ENCODE results near the gene ARSI. TPM values are rescaled to one million over a fixed set of nuclear protein-coding genes. Genes with fewer than 3 reads are reported as not detected.

The ARSI gene
- total and polyA plus RNA-seq, 9 donors: 6.3 to 11.7 (median 9.4) TPM

DNA sequence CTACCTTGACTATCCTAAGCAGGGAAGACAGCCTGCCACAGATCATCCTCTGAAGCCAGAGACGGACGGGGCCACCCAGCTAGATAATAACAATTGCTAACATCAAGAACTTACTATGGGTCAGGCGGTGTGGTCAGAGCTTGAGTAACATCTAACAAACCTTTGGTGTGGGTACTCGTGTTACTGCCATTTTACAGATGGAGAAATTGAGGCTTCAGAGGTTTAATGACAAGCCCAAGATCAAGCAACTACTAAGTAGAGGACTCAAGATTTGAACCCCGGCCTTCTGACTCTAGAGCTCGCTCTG, 16.7 kb upstream of the ARSI start:
- DNase-seq: no peak
- peaks cover 16% of the 10 kb centered on the region for H3K4me1 ChIP-seq (ENCODE audit: control insufficient read depth, insufficient read depth, low read length)
- H3K4me3 ChIP-seq (ENCODE audit: low read length): no peak overlapping the region
- H3K27ac ChIP-seq (ENCODE audit: low read length): no peak overlapping the region
- H3K27me3 ChIP-seq (ENCODE audit: control insufficient read depth, insufficient read depth, low read length): no peaks in the 10 kb centered on the region
- no peaks in the 10 kb centered on the region for H3K9me3 ChIP-seq (replicated peaks; ENCODE audit: control insufficient read depth, low read depth, low read length)
- no CpG with 5 or more reads among the region's 6 CpGs for WGBS (ENCODE audit: insufficient coverage)
- H3K36me3 ChIP-seq (ENCODE audit: control insufficient read depth, insufficient read depth, low read length): no peaks in the 10 kb centered on the region

DNA sequence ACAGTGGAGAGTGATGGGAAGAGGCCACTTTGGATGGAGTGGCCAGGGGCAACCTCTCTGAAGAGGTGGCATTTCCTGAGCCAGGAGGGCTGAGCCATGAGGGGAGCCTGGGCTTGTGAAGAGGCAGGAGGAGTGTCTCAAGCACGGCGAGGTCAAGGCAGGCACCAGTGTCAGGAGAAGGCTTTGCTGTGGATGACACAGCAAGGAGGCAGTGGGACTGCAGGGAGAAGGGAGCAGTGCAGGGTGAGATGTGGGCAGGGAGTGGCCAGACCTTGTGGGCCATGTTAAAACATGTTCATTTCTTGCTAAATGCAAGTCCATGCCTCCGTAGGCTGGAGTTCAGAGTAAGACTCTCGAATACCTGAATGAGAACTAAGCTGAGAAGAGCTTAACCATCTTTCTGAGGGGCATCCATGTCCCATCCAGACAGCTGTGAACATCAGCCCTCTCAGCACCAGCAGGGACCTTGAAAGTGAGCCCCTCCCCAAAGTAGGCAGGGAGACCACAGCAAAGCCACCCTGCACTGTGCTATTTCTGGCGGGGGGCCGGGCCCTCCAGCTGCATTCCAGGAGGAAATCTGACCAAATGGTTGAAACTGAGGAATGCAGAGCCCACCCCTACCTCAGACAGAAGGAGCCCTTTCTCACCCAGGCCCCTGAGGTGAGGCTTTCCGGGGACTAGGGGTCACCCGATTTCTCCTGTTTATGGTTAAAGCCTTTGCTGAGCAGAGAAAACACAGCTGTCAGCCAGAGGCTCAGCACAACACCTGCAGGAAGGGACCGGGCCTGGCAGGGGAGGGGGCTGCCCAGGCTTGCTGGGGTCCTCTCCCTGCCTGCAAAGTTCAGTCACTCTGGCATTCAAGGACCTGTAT, 16.1 kb upstream of the ARSI start:
- no peak overlapping the region for H3K4me3 ChIP-seq (ENCODE audit: low read length)
- DNase-seq: no peak
- H3K36me3 ChIP-seq (ENCODE audit: control insufficient read depth, insufficient read depth, low read length): no peaks in the 10 kb centered on the region
- WGBS (ENCODE audit: insufficient coverage): 52% methylated on average over 6 of the region's 9 CpGs
- H3K9me3 ChIP-seq (replicated peaks; ENCODE audit: control insufficient read depth, low read depth, low read length): no peaks in the 10 kb centered on the region
- peaks cover 20% of the 10 kb centered on the region for H3K4me1 ChIP-seq (ENCODE audit: control insufficient read depth, insufficient read depth, low read length)
- H3K27ac ChIP-seq (ENCODE audit: low read length): no peak overlapping the region
- H3K27me3 ChIP-seq (ENCODE audit: control insufficient read depth, insufficient read depth, low read length): no peaks in the 10 kb centered on the region

DNA sequence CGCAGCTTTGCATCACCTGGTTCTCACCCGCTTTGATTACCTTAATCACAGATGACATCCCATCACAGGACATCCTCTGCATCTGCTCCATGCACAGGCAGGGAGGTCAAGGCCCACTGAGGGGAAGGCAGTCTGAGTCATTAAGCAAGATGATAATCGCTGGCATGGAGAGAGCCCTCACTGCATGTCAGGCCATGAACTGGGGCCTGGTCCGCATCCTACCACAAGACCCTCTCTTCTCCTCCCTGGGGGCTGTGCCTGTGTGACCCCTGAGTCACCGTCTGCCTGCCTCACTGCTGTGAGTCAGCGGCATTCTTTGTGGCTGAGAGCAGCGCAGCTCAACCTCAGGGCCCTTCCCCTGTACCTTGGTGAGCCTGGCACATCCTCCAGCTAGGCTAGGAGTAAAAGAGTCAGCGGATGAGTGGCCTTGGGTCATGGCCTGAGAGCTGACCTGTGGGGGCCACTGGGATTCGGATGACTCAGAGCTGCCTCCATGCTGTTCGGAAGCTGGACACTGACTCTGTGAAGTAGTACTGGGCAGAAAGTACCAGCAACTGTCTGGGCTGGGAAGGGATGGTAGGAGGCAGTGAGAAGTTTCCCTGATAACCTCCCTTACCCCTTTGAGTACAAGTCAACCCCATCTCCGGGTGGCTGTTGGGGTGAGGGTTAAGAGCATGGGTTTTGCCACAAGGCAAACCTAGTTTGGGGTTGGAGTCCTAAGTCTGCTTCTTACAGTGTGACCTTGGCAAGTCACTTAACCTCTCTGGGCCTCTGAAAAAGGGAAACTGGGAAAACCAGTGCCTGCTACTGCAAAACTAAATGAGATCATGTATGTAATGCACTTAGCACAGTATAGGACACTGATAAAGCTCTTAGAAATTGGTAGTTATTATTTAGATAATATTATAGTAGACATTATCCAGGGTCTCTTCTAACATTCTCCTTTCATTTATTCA, 14.6 kb upstream of the ARSI start:
- Histone ChIP-seq H3K36me3 (ENCODE audit: control insufficient read depth, insufficient read depth, low read length) (no peaks in the 10 kb centered on the region), H3K4me1 (ENCODE audit: control insufficient read depth, insufficient read depth, low read length) (peaks cover 22% of the 10 kb centered on the region), H3K27ac (ENCODE audit: low read length) (no peak overlapping the region), H3K9me3 (replicated peaks; ENCODE audit: control insufficient read depth, low read depth, low read length) (no peaks in the 10 kb centered on the region), H3K27me3 (ENCODE audit: control insufficient read depth, insufficient read depth, low read length) (no peaks in the 10 kb centered on the region), H3K4me3 (ENCODE audit: low read length) (no peak overlapping the region)
- 80% methylated on average over 6 of the region's 11 CpGs for WGBS (ENCODE audit: insufficient coverage)
- no peak for DNase-seq

DNA sequence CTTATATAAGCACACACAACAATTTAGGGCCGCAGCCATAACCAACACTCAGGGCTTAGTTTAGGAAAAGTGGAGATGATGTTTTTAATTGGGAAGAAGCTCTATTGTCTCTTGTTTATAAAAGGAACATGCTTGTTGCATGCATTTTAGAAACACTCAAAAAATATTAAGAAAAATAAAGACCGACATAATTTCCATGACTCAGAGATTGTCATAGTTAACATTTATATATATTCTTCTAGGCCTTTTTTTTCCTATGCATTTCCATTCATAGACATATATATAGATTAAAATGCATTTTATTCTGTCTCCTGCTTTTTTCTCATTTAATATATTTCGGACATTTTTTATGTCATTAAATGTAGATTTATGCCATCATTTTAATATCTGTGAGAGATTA, 13.6 kb upstream of the ARSI start:
- H3K27me3 ChIP-seq (ENCODE audit: control insufficient read depth, insufficient read depth, low read length): no peaks in the 10 kb centered on the region
- no peaks in the 10 kb centered on the region for H3K36me3 ChIP-seq (ENCODE audit: control insufficient read depth, insufficient read depth, low read length)
- no peak overlapping the region for H3K27ac ChIP-seq (ENCODE audit: low read length)
- no peak overlapping the region for H3K4me3 ChIP-seq (ENCODE audit: low read length)
- no CpG with 5 or more reads among the region's 3 CpGs for WGBS (ENCODE audit: insufficient coverage)
- no peaks in the 10 kb centered on the region for H3K9me3 ChIP-seq (replicated peaks; ENCODE audit: control insufficient read depth, low read depth, low read length)
- H3K4me1 ChIP-seq (ENCODE audit: control insufficient read depth, insufficient read depth, low read length): peaks cover 22% of the 10 kb centered on the region
- no peak for DNase-seq

DNA sequence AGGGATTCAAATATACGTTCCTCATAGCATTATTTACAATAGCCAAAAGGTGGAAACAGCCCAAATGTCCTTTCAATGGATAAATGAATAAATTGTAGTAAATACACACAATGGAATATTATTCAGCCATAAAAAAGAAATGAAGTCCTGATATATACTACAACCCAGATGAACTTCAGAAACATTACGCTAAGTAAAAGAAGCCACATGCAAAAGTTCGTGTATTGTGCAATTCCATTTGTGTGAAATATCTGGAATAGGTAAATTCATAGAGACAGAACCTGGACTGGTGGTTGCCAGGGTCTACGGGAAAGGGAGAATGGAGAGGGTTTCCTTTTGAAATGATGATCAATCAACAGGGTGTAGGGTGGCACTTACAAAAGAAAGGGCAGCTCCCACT, 12.5 kb upstream of the ARSI start:
- 100% methylated on average over 2 of the region's 4 CpGs for WGBS (ENCODE audit: insufficient coverage)
- DNase-seq: no peak
- H3K27me3 ChIP-seq (ENCODE audit: control insufficient read depth, insufficient read depth, low read length): no peaks in the 10 kb centered on the region
- no peak overlapping the region for H3K27ac ChIP-seq (ENCODE audit: low read length)
- H3K9me3 ChIP-seq (replicated peaks; ENCODE audit: control insufficient read depth, low read depth, low read length): no peaks in the 10 kb centered on the region
- peaks cover 18% of the 10 kb centered on the region for H3K4me1 ChIP-seq (ENCODE audit: control insufficient read depth, insufficient read depth, low read length)
- no peak overlapping the region for H3K4me3 ChIP-seq (ENCODE audit: low read length)
- H3K36me3 ChIP-seq (ENCODE audit: control insufficient read depth, insufficient read depth, low read length): no peaks in the 10 kb centered on the region

DNA sequence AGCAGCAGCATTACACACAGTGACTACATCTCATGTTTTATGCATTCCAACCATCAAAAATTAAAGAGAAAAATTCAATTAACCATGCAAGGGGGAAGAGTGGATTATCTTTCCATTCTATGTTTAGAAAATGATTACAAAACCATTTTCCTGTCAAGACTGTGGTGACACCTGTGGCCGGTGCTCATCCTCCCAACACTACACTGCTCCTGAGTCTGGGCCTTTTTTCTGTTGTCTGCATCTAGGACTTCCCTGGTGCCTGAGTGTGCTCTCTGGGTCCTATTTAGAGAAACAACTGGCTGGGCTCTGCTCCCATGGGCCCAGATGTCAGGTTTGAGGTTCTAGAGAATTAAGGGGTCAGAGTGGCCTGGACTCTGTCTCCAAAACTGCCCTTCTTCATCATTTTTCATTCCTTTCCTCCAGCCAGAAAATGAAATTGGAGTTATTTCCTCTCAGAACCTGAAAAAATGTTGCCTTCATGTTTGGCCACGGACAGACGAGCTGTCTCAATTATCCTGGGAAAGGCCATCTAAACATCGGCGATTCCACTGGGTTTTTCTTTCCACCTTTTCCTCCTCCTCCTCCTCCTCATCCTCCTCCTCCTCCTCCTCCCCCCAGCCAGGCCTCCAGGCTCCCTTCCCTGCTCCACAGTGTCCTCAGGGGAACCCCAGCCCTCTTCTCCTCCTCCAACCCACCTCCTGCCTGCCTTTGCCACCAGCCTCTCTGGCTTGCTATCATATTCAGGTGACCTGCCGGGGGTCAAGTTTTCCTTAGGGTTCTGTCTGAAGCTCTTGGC, 11.4 kb upstream of the ARSI start:
- WGBS (ENCODE audit: insufficient coverage): 37% methylated on average over 5 of the region's 6 CpGs
- no peak for DNase-seq

DNA sequence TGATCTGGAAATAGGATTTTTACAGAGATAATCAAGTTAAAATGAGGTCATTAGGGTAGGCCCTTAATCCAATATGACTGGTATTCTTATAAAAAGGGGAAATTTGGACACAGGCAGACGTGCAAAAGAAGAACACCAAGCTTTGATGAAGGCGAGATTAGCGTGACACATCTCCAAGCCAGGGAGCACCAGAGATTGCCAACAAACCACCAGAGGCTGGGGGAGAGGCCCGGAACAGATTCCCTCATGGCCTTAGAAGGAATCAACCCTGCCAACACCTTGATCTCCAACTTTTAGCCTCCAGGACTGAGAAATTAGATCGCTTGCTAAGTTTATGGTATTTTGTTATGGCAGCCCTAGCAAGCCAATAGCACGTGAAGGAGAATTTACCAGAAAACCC, 10.8 kb upstream of the ARSI start:
- Histone ChIP-seq H3K9me3 (replicated peaks; ENCODE audit: control insufficient read depth, low read depth, low read length) (no peaks in the 10 kb centered on the region), H3K4me3 (ENCODE audit: low read length) (no peak overlapping the region), H3K4me1 (ENCODE audit: control insufficient read depth, insufficient read depth, low read length) (peaks cover 16% of the 10 kb centered on the region), H3K27me3 (ENCODE audit: control insufficient read depth, insufficient read depth, low read length) (no peaks in the 10 kb centered on the region), H3K27ac (ENCODE audit: low read length) (no peak overlapping the region), H3K36me3 (ENCODE audit: control insufficient read depth, insufficient read depth, low read length) (no peaks in the 10 kb centered on the region)
- no peak for DNase-seq
- 82% methylated on average over 3 of the region's 6 CpGs for WGBS (ENCODE audit: insufficient coverage)

More for the DNA sequence above, 11.4 kb upstream of the ARSI start:
- no peak overlapping the region for H3K4me3 ChIP-seq (ENCODE audit: low read length)
- no peaks in the 10 kb centered on the region for H3K27me3 ChIP-seq (ENCODE audit: control insufficient read depth, insufficient read depth, low read length)
- no peak overlapping the region for H3K27ac ChIP-seq (ENCODE audit: low read length)
- no peaks in the 10 kb centered on the region for H3K9me3 ChIP-seq (replicated peaks; ENCODE audit: control insufficient read depth, low read depth, low read length)
- H3K4me1 ChIP-seq (ENCODE audit: control insufficient read depth, insufficient read depth, low read length): peaks cover 18% of the 10 kb centered on the region
- no peaks in the 10 kb centered on the region for H3K36me3 ChIP-seq (ENCODE audit: control insufficient read depth, insufficient read depth, low read length)

DNA sequence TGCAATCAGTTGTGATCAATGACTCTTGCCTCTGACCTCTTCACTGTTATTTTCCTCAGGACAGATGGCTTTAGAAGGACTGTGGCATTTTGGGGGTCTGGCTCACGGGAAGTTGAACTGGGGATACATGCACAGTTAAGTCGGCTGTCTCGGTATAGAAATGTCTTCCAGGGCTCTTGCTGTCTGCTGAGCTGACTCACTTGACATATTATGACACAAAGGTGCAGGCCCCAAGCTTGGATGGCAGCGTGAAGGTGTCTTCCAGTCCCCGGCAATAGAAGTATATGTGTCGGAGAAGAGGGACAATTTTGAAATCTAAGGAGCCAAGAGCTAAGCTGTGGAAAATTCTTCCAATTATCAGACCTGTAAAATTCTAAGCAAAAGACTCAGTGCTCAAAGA, 9.8 kb upstream of the ARSI start:
- Histone ChIP-seq H3K4me1 (ENCODE audit: control insufficient read depth, insufficient read depth, low read length) (peaks cover 16% of the 10 kb centered on the region), H3K27me3 (ENCODE audit: control insufficient read depth, insufficient read depth, low read length) (no peaks in the 10 kb centered on the region), H3K27ac (ENCODE audit: low read length) (no peak overlapping the region), H3K36me3 (ENCODE audit: control insufficient read depth, insufficient read depth, low read length) (no peaks in the 10 kb centered on the region), H3K9me3 (replicated peaks; ENCODE audit: control insufficient read depth, low read depth, low read length) (no peaks in the 10 kb centered on the region), H3K4me3 (ENCODE audit: low read length) (no peak overlapping the region)
- no peak for DNase-seq
- WGBS (ENCODE audit: insufficient coverage): 82% methylated on average over 3 of the region's 6 CpGs

DNA sequence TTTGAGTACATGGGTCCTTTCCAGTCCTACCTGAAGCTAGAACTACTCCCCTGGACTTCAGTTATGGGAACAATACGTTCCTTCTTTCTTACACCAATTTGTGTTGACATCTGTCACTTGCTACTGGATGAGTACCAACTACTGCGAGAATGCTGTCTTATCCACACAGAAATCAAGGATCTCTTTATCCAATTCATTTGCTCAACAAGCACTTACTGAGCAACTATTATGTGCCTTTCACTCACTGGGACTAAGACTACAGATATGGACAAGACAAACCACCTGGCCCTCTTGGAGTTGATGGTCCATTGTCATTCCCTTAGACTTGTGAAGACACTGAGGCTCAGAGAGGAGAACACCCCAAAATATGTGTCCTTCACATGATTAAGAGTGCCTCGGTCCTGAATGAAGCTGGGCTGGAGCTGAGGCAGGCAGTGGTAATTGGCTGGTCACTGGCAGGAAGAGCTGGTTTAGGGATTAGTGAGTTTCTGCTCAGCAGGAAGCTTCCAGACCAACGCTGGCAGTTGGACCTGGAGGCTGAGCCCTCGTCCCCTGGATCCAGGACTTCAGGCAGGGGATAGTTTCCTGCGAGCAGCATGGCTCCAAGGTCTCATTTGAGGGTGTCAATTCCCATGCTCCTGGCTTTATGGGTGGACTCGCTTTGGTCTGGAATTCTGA, 8.4 kb upstream of the ARSI start:
- no peaks in the 10 kb centered on the region for H3K9me3 ChIP-seq (replicated peaks; ENCODE audit: control insufficient read depth, low read depth, low read length)
- peaks cover 16% of the 10 kb centered on the region for H3K4me1 ChIP-seq (ENCODE audit: control insufficient read depth, insufficient read depth, low read length)
- H3K27me3 ChIP-seq (ENCODE audit: control insufficient read depth, insufficient read depth, low read length): no peaks in the 10 kb centered on the region
- H3K4me3 ChIP-seq (ENCODE audit: low read length): no peak overlapping the region
- H3K27ac ChIP-seq (ENCODE audit: low read length): no peak overlapping the region
- DNase-seq: no peak
- 69% methylated on average over 6 of the region's 7 CpGs for whole genome bisulfite sequencing (ENCODE audit: insufficient coverage)
- H3K36me3 ChIP-seq (ENCODE audit: control insufficient read depth, insufficient read depth, low read length): no peaks in the 10 kb centered on the region

Data from muscle of leg (tissue), 11 donors.